ENCODE measurements around the gene PPP4R1.
"Not testable (repeated sequence)": the region's sequence is repeated elsewhere in the genome, so short reads cannot be mapped to it uniquely, and the experiment has no call there.

Gene PPP4R1

GRCh38 chr18:9617006-9617542 lies 2.7 kb upstream of the PPP4R1 start:
- no peak overlapping the region for H3K9ac ChIP-seq (ENCODE audit: low read length)
- H3K4me1 ChIP-seq (ENCODE audit: control insufficient read depth, insufficient read depth, low read length) = peaks cover 21% of the 10 kb centered on the region
- no peaks in the 10 kb centered on the region for H3K36me3 ChIP-seq (ENCODE audit: control insufficient read depth, insufficient read depth, low read length)
- H3K4me3 ChIP-seq (ENCODE audit: low read length) = no peak overlapping the region
- no peak overlapping the region for H3K27ac ChIP-seq (ENCODE audit: low read depth, low read length)
- no peaks in the 10 kb centered on the region for H3K27me3 ChIP-seq (ENCODE audit: control insufficient read depth, insufficient read depth, low read length)

GRCh38 chr18:9616049-9616448 lies 1.7 kb upstream of the PPP4R1 start:
- no peak overlapping the region for H3K27ac ChIP-seq (ENCODE audit: low read depth, low read length)
- no peak overlapping the region for H3K9ac ChIP-seq (ENCODE audit: low read length)
- H3K4me3 ChIP-seq (ENCODE audit: low read length) = no peak overlapping the region
- no peaks in the 10 kb centered on the region for H3K36me3 ChIP-seq (ENCODE audit: control insufficient read depth, insufficient read depth, low read length)
- H3K4me1 ChIP-seq (ENCODE audit: control insufficient read depth, insufficient read depth, low read length) = peaks cover 21% of the 10 kb centered on the region
- no peaks in the 10 kb centered on the region for H3K27me3 ChIP-seq (ENCODE audit: control insufficient read depth, insufficient read depth, low read length)

GRCh38 chr18:9615280-9615797 lies 980 bp upstream of the PPP4R1 start:
- H3K36me3 ChIP-seq (ENCODE audit: control insufficient read depth, insufficient read depth, low read length) = no peaks in the 10 kb centered on the region
- peak overlapping the region; percentile 68 for H3K4me3 ChIP-seq (ENCODE audit: low read length)
- H3K27ac ChIP-seq (ENCODE audit: low read depth, low read length) = peak overlapping the region; percentile 92
- peaks cover 21% of the 10 kb centered on the region for H3K4me1 ChIP-seq (ENCODE audit: control insufficient read depth, insufficient read depth, low read length)
- peak overlapping the region; percentile 38 for H3K9ac ChIP-seq (ENCODE audit: low read length)
- H3K27me3 ChIP-seq (ENCODE audit: control insufficient read depth, insufficient read depth, low read length) = no peaks in the 10 kb centered on the region

DNA sequence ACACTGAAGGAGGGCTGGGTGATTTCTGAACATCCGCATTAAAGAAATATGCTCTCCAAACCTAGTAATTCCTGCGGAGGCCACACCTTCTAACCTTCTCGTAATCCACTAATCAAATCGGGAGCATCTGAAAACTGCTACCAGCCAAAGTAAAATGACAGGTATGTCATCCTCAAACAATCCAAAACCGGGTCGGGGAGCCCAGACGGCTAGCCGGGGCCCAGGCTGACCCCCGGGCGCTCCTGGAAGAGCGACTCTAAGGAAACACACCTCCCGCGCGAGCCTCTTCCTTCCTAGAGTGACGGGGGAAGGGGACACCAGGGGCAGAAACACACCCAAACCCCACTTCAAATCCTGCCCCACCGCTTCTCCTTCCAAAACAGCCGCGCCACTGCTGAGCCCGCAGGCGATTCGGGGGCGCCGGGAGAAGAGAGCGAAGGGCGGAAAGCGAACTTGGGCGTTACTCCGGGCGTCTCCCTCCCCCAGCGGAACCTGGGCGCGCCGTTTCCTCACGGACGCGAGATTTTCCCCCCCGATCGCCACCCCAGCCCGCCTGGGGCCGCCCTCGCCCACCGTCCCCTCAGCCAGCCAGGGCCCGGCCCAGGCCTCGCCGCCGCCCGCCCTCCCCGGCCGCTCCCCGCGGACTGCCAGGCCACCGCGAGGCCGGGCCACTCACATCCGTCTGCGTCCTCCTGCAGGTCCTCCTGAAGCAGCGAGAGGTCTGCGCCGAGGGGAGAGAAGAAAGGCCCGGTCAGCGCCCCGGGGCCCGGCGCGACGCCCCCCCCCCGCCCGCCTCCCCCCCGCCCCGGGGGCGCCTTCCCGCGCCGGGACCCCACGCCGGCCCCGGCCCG lies 584 bp downstream of the PPP4R1 start:
- Histone ChIP-seq H3K36me3 (ENCODE audit: control insufficient read depth, insufficient read depth, low read length) (no peaks in the 10 kb centered on the region), H3K9ac (ENCODE audit: low read length) (peak overlapping the region; percentile 52), H3K27ac (ENCODE audit: low read depth, low read length) (peak overlapping the region; percentile 92), H3K27me3 (ENCODE audit: control insufficient read depth, insufficient read depth, low read length) (no peaks in the 10 kb centered on the region), H3K4me3 (ENCODE audit: low read length) (peak overlapping the region; percentile 82), H3K4me1 (ENCODE audit: control insufficient read depth, insufficient read depth, low read length) (peaks cover 21% of the 10 kb centered on the region)

DNA sequence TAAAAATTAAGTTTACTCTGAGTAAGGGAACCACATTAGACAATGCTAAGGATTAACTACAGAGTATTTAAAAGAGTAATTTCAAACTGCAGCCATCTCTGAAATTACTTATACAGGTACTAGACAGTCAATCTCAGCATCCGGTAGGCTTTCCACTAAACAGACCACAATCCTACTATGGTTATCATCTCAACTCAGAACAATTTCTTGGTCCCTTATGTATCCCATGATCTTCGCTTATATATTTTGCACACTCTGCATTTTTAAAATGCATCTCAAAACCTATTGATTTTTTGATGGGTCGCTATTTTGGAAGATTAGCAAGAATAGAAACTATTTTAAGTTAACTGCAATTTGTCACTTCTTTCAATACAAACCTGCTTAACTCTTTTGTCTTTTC lies 1.4 kb downstream of the PPP4R1 start:
- H3K27me3 ChIP-seq (ENCODE audit: control insufficient read depth, insufficient read depth, low read length) = no peaks in the 10 kb centered on the region
- peak overlapping the region; percentile 92 for H3K27ac ChIP-seq (ENCODE audit: low read depth, low read length)
- peak overlapping the region; percentile 82 for H3K4me3 ChIP-seq (ENCODE audit: low read length)
- peaks cover 21% of the 10 kb centered on the region for H3K4me1 ChIP-seq (ENCODE audit: control insufficient read depth, insufficient read depth, low read length)
- peak overlapping the region; percentile 27 for H3K9ac ChIP-seq (ENCODE audit: low read length)
- H3K36me3 ChIP-seq (ENCODE audit: control insufficient read depth, insufficient read depth, low read length) = no peaks in the 10 kb centered on the region

- H3K4me3 ChIP-seq (ENCODE audit: low read length) = peak overlapping the region; percentile 82
- no peaks in the 10 kb centered on the region for H3K27me3 ChIP-seq (ENCODE audit: control insufficient read depth, insufficient read depth, low read length)
- no peak overlapping the region for H3K27ac ChIP-seq (ENCODE audit: low read depth, low read length)
- H3K9ac ChIP-seq (ENCODE audit: low read length) = no peak overlapping the region
- no peaks in the 10 kb centered on the region for H3K36me3 ChIP-seq (ENCODE audit: control insufficient read depth, insufficient read depth, low read length)
- H3K4me1 ChIP-seq (ENCODE audit: control insufficient read depth, insufficient read depth, low read length) = peaks cover 21% of the 10 kb centered on the region
These were observed 2.0 kb downstream of the PPP4R1 start for GRCh38 chr18:9612215-9612830.

DNA sequence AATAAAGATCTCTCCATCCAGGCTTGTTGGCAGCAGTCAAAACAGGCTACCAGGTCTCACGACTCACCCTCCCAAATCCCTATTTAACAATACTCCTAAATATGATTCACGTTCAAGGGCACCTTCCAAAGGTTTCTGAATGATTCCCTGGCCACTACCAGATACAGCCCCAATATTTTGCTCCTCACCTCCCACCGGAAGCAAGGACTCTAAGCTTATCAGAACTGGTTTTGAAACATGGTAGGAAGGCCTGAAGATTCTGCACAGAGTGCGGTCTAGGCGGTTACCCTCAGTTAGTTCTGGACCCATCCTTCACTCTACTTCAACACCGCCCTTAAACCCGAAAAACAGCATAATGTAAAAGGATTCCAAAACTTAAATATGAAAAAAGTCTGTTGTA lies 5.2 kb downstream of the PPP4R1 start:
- Histone ChIP-seq H3K4me3 (ENCODE audit: low read length) (no peak overlapping the region), H3K27me3 (ENCODE audit: control insufficient read depth, insufficient read depth, low read length) (no peaks in the 10 kb centered on the region), H3K27ac (ENCODE audit: low read depth, low read length) (no peak overlapping the region), H3K36me3 (ENCODE audit: control insufficient read depth, insufficient read depth, low read length) (no peaks in the 10 kb centered on the region), H3K9ac (ENCODE audit: low read length) (no peak overlapping the region), H3K4me1 (ENCODE audit: control insufficient read depth, insufficient read depth, low read length) (peaks cover 13% of the 10 kb centered on the region)

DNA sequence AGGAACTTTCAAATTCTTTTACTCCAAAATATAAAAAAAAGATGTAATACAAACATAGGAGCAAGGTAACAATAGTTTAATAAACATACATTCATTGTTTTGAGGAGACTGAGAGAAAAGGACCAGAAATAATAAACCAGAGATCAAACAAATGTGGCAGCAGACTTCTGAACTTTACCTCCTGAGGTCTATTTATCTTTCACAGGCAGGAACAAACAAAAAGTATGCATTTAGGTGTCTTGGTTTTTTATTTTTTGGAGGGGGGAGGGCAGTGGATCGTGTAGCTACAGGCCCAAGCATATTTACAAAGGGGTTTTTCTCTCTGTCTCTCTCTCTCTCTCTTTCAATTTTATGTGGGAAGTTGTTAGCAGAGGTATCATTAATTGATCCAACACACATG lies 5.6 kb downstream of the PPP4R1 start:
- Histone ChIP-seq H3K9ac (ENCODE audit: low read length) (no peak overlapping the region), H3K27me3 (ENCODE audit: control insufficient read depth, insufficient read depth, low read length) (no peaks in the 10 kb centered on the region), H3K36me3 (ENCODE audit: control insufficient read depth, insufficient read depth, low read length) (no peaks in the 10 kb centered on the region), H3K4me3 (ENCODE audit: low read length) (no peak overlapping the region), H3K27ac (ENCODE audit: low read depth, low read length) (no peak overlapping the region), H3K4me1 (ENCODE audit: control insufficient read depth, insufficient read depth, low read length) (peaks cover 13% of the 10 kb centered on the region)

- Histone ChIP-seq H3K4me1 (ENCODE audit: control insufficient read depth, insufficient read depth, low read length) (peaks cover 12% of the 10 kb centered on the region), H3K36me3 (ENCODE audit: control insufficient read depth, insufficient read depth, low read length) (no peaks in the 10 kb centered on the region), H3K9ac (ENCODE audit: low read length) (no peak overlapping the region), H3K27ac (ENCODE audit: low read depth, low read length) (no peak overlapping the region), H3K27me3 (ENCODE audit: control insufficient read depth, insufficient read depth, low read length) (no peaks in the 10 kb centered on the region), H3K4me3 (ENCODE audit: low read length) (no peak overlapping the region)
These were observed 6.1 kb downstream of the PPP4R1 start for GRCh38 chr18:9608298-9608697.

DNA sequence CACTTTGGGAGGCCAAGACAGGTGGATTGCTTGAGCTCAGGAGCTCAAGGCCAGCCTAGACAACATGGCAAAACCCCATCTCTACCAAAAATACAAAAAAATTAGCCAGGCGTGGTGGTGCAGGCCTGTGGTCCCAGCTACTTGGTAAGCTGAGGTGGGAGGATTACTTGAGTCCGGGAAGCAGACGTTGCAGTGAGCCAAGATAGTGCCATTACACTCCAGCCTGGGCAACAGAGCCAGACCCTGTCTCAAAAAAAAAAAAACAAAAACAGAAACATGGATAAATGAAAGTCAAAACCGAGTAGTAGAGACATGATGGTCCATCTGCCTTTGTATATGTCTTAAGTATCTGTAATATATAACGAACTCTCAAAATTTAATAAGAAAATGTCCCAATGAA lies 7.2 kb downstream of the PPP4R1 start:
- H3K4me1 ChIP-seq (ENCODE audit: control insufficient read depth, insufficient read depth, low read length); H3K27ac ChIP-seq (ENCODE audit: low read depth, low read length); H3K9ac ChIP-seq (ENCODE audit: low read length); H3K36me3 ChIP-seq (ENCODE audit: control insufficient read depth, insufficient read depth, low read length); H3K4me3 ChIP-seq (ENCODE audit: low read length); H3K27me3 ChIP-seq (ENCODE audit: control insufficient read depth, insufficient read depth, low read length): not testable (repeated sequence)

- Histone ChIP-seq H3K4me3 (ENCODE audit: low read length) (no peak overlapping the region), H3K36me3 (ENCODE audit: control insufficient read depth, insufficient read depth, low read length) (no peaks in the 10 kb centered on the region), H3K9ac (ENCODE audit: low read length) (no peak overlapping the region), H3K27ac (ENCODE audit: low read depth, low read length) (no peak overlapping the region), H3K27me3 (ENCODE audit: control insufficient read depth, insufficient read depth, low read length) (no peaks in the 10 kb centered on the region), H3K4me1 (ENCODE audit: control insufficient read depth, insufficient read depth, low read length) (no peaks in the 10 kb centered on the region)
These were observed 8.3 kb downstream of the PPP4R1 start for GRCh38 chr18:9606039-9606438.

DNA sequence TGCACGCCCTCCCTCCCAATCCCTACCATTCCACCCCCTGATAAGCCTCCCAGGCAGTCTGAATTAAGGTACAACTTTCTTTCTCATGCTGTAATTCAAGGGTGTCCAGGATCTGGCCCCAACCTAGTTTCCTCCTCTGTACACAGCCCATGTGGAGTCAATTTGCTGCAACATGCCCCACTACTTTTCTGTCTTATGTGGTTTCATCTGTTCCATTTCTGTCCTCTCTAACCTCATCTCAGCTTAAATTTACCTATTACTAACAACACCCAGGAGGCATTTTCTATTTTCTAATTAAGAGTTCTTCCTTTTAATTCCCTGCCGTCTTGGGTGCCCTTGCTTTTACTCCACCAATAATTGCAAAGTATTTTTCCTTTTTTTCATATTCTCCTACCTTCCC lies 10.0 kb downstream of the PPP4R1 start:
- Histone ChIP-seq H3K27ac (ENCODE audit: low read depth, low read length) (no peak overlapping the region), H3K9ac (ENCODE audit: low read length) (no peak overlapping the region), H3K4me1 (ENCODE audit: control insufficient read depth, insufficient read depth, low read length) (no peaks in the 10 kb centered on the region), H3K4me3 (ENCODE audit: low read length) (no peak overlapping the region), H3K36me3 (ENCODE audit: control insufficient read depth, insufficient read depth, low read length) (no peaks in the 10 kb centered on the region), H3K27me3 (ENCODE audit: control insufficient read depth, insufficient read depth, low read length) (no peaks in the 10 kb centered on the region)
